Coronary artery (tissue), 2 donors: ENCODE measurements around the gene ADAMTS4.

Source experiments
- DNase-seq: peaks from one replicate; pipeline ENCODE4 v3.0.0-alpha.2; 2017; ENCODE audit warnings: low spot score
- H3K27ac ChIP-seq, 2 donors: fragments of 200-600 bp; sonication (generic); one replicate each; pipeline ENCODE4 v1.5.1; 2016 to 2019
- H3K4me3 ChIP-seq: fragments of 200-600 bp; sonication (generic); 2 replicates; pipeline ENCODE4 v1.5.1; 2016; ENCODE audit warnings: mild to moderate bottlenecking, moderate library complexity
- TF ChIP-seq, protein P1 (sequence below): fragments of 200-600 bp; sonication (generic); IDR thresholded peaks from one replicate; pipeline ENCODE4 v1.5.1; 2019; ENCODE audit warnings: antibody characterized with exemption

The ADAMTS4 gene

DNA sequence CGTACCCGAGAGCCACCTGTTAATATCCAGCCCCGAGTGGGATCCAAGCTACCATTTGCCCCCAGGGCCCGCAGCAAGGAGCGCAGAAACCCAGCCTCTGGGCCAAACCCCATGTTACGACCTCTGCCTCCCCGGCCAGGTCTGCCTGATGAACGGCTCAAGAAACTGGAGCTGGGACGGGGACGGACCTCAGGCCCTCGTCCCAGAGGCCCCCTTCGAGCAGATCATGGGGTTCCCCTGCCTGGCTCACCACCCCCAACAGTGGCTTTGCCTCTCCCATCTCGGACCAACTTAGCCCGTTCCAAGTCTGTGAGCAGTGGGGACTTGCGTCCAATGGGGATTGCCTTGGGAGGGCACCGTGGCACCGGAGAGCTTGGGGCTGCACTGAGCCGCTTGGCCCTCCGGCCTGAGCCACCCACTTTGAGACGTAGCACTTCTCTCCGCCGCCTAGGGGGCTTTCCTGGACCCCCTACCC, 38.1 kb downstream of the ADAMTS4 start:
- Histone ChIP-seq H3K4me3 (no peak overlapping the region), H3K27ac (peak overlapping the region in 1 of 2 donors; percentile 88)
- TF ChIP-seq, protein P1, sequence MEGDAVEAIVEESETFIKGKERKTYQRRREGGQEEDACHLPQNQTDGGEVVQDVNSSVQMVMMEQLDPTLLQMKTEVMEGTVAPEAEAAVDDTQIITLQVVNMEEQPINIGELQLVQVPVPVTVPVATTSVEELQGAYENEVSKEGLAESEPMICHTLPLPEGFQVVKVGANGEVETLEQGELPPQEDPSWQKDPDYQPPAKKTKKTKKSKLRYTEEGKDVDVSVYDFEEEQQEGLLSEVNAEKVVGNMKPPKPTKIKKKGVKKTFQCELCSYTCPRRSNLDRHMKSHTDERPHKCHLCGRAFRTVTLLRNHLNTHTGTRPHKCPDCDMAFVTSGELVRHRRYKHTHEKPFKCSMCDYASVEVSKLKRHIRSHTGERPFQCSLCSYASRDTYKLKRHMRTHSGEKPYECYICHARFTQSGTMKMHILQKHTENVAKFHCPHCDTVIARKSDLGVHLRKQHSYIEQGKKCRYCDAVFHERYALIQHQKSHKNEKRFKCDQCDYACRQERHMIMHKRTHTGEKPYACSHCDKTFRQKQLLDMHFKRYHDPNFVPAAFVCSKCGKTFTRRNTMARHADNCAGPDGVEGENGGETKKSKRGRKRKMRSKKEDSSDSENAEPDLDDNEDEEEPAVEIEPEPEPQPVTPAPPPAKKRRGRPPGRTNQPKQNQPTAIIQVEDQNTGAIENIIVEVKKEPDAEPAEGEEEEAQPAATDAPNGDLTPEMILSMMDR: no peak
- no peak for DNase-seq

GRCh38 chr1:161159913-161160243, 39.0 kb downstream of the ADAMTS4 start:
- no peak for DNase-seq
- Histone ChIP-seq H3K27ac (peak overlapping the region; percentile 80 to 88), H3K4me3 (peak overlapping the region; percentile 93)
- TF ChIP-seq, protein P1: no peak

GRCh38 chr1:161159087-161159912, 39.6 kb downstream of the ADAMTS4 start, which contains the start of gene USP21:
USP21 (plus strand) TSS chr1:161159500; CDS start chr1:161160641, 1,141 bp downstream.
- TF ChIP-seq, protein P1: no peak
- H3K4me3 ChIP-seq: peak within 1 kb of the TSS; percentile 93
- peak; percentile 94 for DNase-seq
- H3K27ac ChIP-seq: peak within 1 kb of the TSS; percentile 80 to 88

DNA sequence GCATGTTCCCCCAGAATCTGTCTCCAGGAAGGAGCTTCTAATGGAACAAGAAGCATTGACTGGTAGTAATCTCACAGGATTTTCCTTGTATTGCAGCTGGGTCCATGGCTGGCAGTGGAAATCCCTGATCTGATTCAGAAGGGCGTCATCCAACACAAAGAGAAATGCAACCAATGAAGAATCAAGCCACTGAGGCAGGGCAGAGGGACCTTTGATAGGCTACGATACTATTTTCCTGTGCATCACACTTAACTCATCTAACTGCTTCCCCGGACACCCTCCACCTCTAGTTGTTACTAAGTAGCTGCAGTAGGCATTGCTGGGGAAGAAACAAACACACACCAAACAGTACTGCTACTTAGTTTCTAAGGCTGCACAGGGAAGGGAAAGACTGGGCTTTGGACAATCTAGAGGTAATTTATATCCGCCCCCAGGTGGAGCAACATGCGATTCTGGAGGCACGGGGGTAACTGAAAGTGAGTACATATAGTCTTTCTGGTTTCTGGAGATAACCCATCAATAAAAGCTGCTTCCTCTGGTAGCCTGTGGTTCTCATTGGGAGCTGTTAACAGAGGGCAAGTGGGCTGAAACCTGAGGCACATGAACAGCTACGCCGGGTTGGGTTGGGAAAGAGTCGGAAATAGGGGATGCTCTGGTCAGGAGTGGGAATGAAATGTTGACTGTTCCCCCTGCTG, 40.4 kb downstream of the ADAMTS4 start:
- peak overlapping the region; percentile 93 for H3K4me3 ChIP-seq
- TF ChIP-seq, protein P1: no peak
- no peak for DNase-seq
- H3K27ac ChIP-seq: peak overlapping the region; percentile 80 to 88

- H3K27ac ChIP-seq: no peak overlapping the region
- no peak overlapping the region for H3K4me3 ChIP-seq
- TF ChIP-seq, protein P1: no peak
- no peak for DNase-seq
Observed at GRCh38 chr1:161157867-161158266, 41.0 kb downstream of the ADAMTS4 start.

GRCh38 chr1:161153682-161154337, 45.0 kb downstream of the ADAMTS4 start, which contains the start of gene UFC1:
UFC1 (plus strand) TSS chr1:161153978; CDS start chr1:161153998, 20 bp downstream.
- Histone ChIP-seq H3K27ac (peak within 1 kb of the TSS; percentile 89 to 92), H3K4me3 (peak within 1 kb of the TSS; percentile 85)
- TF ChIP-seq, protein P1: no peak
- no peak for DNase-seq
